ENCODE data around the gene NR1D2. TPM values are rescaled to one million over a fixed set of nuclear protein-coding genes. Genes with fewer than 3 reads are reported as not detected.

NR1D2 gene
- total RNA-seq, 2 experiments from 2014 or later: 3.6 to 4.0 TPM

DNA sequence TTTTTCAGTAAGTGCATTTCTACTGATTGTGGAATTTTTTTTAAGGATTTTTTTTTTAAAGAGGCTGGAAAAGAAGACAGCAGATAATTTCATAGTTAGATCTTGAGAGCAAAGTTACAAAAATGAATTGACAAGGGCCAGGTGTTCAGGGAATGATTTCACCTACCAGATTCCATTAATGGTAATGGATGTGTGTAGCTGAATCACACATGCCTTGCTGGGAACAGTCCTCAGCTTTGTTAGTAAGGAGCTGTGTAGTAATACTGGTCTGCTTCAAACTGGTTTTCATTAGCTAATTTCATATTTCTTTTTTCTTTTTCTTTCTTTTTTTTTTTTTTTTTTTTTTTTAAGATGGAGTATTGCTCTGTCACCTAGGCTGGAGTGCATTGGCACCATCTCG is 16.0 kb downstream of the NR1D2 start:
- Mint-ChIP-seq H3K4me3 (no peak overlapping the region), H3K9me3 (no peaks in the 10 kb centered on the region), H3K4me1 (ENCODE audit: low read depth) (peaks cover 24% of the 10 kb centered on the region), H3K27ac (no peak overlapping the region), H3K36me3 (ENCODE audit: low read depth) (peaks cover 11% of the 10 kb centered on the region), H3K27me3 (no peaks in the 10 kb centered on the region)
- ATAC-seq (no peak), DNase-seq (no peak)
- CTCF ChIA-PET: interaction anchor here (1.3 kb wide), 1 partner anchor 10 kb away, joined by 3 read pairs; no protein-coding TSS in a partner anchor
- intact Hi-C loops (cut with micrococcal nuclease): no loop called here
- POLR2A ChIA-PET: interaction anchor here (1.0 to 1.5 kb wide), 2 partner anchors 14 to 44 kb away, joined by 4 to 5 read pairs; partner anchors contain the start of genes NKIRAS1 and RPL15
- TF ChIP-seq, protein P1, sequence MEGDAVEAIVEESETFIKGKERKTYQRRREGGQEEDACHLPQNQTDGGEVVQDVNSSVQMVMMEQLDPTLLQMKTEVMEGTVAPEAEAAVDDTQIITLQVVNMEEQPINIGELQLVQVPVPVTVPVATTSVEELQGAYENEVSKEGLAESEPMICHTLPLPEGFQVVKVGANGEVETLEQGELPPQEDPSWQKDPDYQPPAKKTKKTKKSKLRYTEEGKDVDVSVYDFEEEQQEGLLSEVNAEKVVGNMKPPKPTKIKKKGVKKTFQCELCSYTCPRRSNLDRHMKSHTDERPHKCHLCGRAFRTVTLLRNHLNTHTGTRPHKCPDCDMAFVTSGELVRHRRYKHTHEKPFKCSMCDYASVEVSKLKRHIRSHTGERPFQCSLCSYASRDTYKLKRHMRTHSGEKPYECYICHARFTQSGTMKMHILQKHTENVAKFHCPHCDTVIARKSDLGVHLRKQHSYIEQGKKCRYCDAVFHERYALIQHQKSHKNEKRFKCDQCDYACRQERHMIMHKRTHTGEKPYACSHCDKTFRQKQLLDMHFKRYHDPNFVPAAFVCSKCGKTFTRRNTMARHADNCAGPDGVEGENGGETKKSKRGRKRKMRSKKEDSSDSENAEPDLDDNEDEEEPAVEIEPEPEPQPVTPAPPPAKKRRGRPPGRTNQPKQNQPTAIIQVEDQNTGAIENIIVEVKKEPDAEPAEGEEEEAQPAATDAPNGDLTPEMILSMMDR (IDR thresholded peaks at IDR 0.05): no peak

DNA sequence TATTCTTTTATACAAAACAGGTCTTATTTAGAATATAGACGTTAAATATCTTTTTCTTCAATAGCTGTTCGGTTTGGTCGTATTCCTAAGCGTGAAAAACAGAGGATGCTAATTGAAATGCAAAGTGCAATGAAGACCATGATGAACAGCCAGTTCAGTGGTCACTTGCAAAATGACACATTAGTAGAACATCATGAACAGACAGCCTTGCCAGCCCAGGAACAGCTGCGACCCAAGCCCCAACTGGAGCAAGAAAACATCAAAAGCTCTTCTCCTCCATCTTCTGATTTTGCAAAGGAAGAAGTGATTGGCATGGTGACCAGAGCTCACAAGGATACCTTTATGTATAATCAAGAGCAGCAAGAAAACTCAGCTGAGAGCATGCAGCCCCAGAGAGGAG is 16.8 kb downstream of the NR1D2 start:
- Mint-ChIP-seq H3K9me3 (no peaks in the 10 kb centered on the region), H3K4me3 (no peak overlapping the region), H3K27ac (no peak overlapping the region), H3K36me3 (ENCODE audit: low read depth) (peaks cover 13% of the 10 kb centered on the region), H3K27me3 (no peaks in the 10 kb centered on the region), H3K4me1 (ENCODE audit: low read depth) (peaks cover 21% of the 10 kb centered on the region)
- TF ChIP-seq, protein P1 (IDR thresholded peaks at IDR 0.05): no peak
- ChIA-PET CTCF (no interaction called here), POLR2A (interaction anchor here (0.6 to 1.5 kb wide), 2 partner anchors 13 to 121 kb away, joined by 3 to 4 read pairs; no protein-coding TSS in a partner anchor)
- ATAC-seq (no peak), DNase-seq (no peak)
- intact Hi-C loops (cut with micrococcal nuclease): no loop called here

DNA sequence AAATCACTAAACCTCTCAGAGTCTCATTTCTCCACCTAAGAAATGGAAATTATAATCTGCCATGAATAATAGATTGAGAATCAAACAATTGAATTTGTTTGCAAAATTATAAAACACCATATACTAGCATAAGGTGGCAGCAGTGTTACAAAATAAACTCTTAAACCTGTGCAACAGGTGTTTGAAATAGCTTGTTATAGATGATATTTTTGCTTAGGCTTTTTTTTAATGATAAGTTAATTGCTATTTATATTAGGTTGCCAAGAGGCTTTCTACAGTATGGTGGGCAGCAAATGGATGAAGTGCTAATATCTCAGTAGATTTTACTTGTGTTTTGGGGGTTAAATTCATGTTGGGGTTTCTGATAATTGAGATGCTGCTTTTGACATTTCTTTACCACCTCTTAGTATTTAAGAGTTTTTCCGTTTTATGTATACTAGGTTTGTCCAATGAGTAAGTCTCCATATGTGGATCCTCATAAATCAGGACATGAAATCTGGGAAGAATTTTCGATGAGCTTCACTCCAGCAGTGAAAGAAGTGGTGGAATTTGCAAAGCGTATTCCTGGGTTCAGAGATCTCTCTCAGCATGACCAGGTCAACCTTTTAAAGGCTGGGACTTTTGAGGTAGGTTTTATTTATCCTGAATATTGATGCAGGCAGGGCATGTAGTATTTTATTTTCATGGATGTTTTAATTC is 19.6 kb downstream of the NR1D2 start:
- no peak overlapping the region for H3K27ac Mint-ChIP-seq
- TF ChIP-seq, protein P1 (IDR thresholded peaks at IDR 0.05): no peak
- no peak for ATAC-seq
- DNase-seq: no peak
- POLR2A ChIA-PET: interaction anchor here (1.8 kb wide), 1 partner anchor 48 kb away, joined by 4 read pairs; the partner anchor contains the start of genes NKIRAS1 and RPL15
- no peaks in the 10 kb centered on the region for H3K27me3 Mint-ChIP-seq
- CTCF ChIA-PET: interaction anchor here (2.2 kb wide), 1 partner anchor 35 kb away, joined by 4 read pairs; no protein-coding TSS in a partner anchor
- intact Hi-C loops (cut with micrococcal nuclease): no loop called here
- H3K9me3 Mint-ChIP-seq: no peaks in the 10 kb centered on the region
- H3K4me1 Mint-ChIP-seq (ENCODE audit: low read depth): peaks cover 7% of the 10 kb centered on the region
- H3K36me3 Mint-ChIP-seq (ENCODE audit: low read depth): peaks cover 13% of the 10 kb centered on the region
- H3K4me3 Mint-ChIP-seq: no peak overlapping the region

DNA sequence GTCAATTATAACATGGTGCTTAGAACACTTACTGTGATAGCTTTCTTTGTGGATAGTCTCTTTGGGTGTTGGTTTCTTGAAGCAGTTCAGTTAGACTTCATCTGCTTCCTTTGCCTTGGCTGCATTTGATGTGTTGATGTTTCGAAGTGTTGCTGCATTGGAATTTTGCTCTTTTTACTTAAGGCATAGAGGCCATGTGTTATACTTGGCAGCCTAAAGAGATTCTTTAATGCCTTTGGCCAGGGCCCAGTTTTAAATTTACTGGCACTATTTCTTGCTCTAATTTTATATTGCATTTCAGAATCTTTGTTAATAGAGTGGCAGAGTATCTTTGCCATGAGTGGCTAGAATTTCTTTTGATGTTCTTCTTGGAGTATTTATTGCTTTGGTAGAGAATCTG is 21.2 kb downstream of the NR1D2 start:
- POLR2A ChIA-PET: no interaction called here
- Mint-ChIP-seq H3K4me1 (ENCODE audit: low read depth) (peaks cover 6% of the 10 kb centered on the region), H3K27ac (no peak overlapping the region), H3K4me3 (no peak overlapping the region), H3K36me3 (ENCODE audit: low read depth) (peaks cover 13% of the 10 kb centered on the region), H3K27me3 (no peaks in the 10 kb centered on the region), H3K9me3 (no peaks in the 10 kb centered on the region)
- CTCF ChIA-PET: no interaction called here
- intact Hi-C loops (cut with micrococcal nuclease): no loop called here
- TF ChIP-seq, protein P1 (IDR thresholded peaks at IDR 0.05): no peak
- ATAC-seq (no peak), DNase-seq (no peak)

All from activated CD8-positive, alpha-beta T cell treated with anti-CD3 and anti-CD28 coated beads for 36 hours (primary cell).